GM10248 (cell line): ENCODE results near the gene FOXD4L5.
"Not testable (repeated sequence)": the region's sequence is repeated elsewhere in the genome, so short reads cannot be mapped to it uniquely, and the experiment has no call there.

ENCODE experiments used
- CTCF ChIA-PET: fragments of 300-600 bp; sonication (Branson Sonifier 250); formaldehyde crosslinking; extraction: SDS; loops from one replicate; lab custom pipeline; 2021; ENCODE audit warnings: antibody characterized with exemption; lab: Yijun Ruan, JAX
- POLR2A ChIA-PET: fragments of 350-650 bp; sonication (Branson Sonifier 250); formaldehyde crosslinking; extraction: SDS; loops from one replicate; lab custom pipeline; 2020; ENCODE audit warnings: antibody characterized with exemption; lab: Yijun Ruan, JAX
- DNase-seq: peaks from one replicate; pipeline ENCODE4 v3.0.0; 2012; ENCODE audit errors: extremely low spot score

FOXD4L5 gene

GRCh38 chr9:65285109-65285508 is at the start of gene FOXD4L5:
Gene FOXD4L5, minus strand, starts transcription at chr9:65285209. Its CDS starts 832 bp downstream, at chr9:65284377.
- POLR2A ChIA-PET, CTCF ChIA-PET, DNase-seq: not testable (repeated sequence)

GRCh38 chr9:65283943-65284342 is 1.1 kb downstream of the FOXD4L5 start:
- CTCF ChIA-PET, POLR2A ChIA-PET, DNase-seq: not testable (repeated sequence)

- POLR2A ChIA-PET, DNase-seq, CTCF ChIA-PET: not testable (repeated sequence)
These were observed 2.0 kb downstream of the FOXD4L5 start for GRCh38 chr9:65282976-65283375.
